Thoracic aorta (tissue), 2 donors: ENCODE data around the gene LENG9. TPM values are rescaled to one million over a fixed set of nuclear protein-coding genes. Genes with fewer than 3 reads are reported as not detected.

ENCODE experiments used
- ATAC-seq: fragments of 150-250 bp; one replicate; pipeline ENCODE4 v1.8.0; 2017; ENCODE audit warnings: low read depth; ENCODE audit not compliant: insufficient number of reproducible peaks, low FRiP score
- DNase-seq: peaks from one replicate; pipeline ENCODE4 v3.0.0-alpha.2; 2020; ENCODE audit warnings: low spot score
- H3K27ac ChIP-seq, 2 donors: fragments of 200-600 bp; sonication (generic); 1 replicate in 1 of 2; 2 replicates in 1 of 2; pipeline ENCODE4 v1.5.1; 2016; ENCODE audit warnings: mild to moderate bottlenecking in 2 of 2, moderate library complexity in 2 of 2
- H3K27me3 ChIP-seq: fragments of 200-600 bp; sonication (generic); replicated peaks from 2 replicates; pipeline ENCODE4 v1.6.0; 2016; ENCODE audit warnings: mild to moderate bottlenecking; ENCODE audit not compliant: insufficient read depth
- H3K36me3 ChIP-seq: fragments of 200-600 bp; sonication (generic); one replicate; pipeline ENCODE4 v1.5.1; 2016
- H3K4me1 ChIP-seq, 2 donors: fragments of 200-600 bp; sonication (generic); 1 replicate in 1 of 2; 2 replicates in 1 of 2; pipeline versions ENCODE4 v1.5.1 to v1.6.0; 2016; ENCODE audit warnings: low read depth in 2 of 2, mild to moderate bottlenecking in 1 of 2; ENCODE audit not compliant: control insufficient read depth in 1 of 2
- H3K4me3 ChIP-seq: fragments of 200-600 bp; sonication (generic); 2 replicates; pipeline ENCODE4 v1.5.1; 2016; ENCODE audit warnings: mild to moderate bottlenecking
- H3K9me3 ChIP-seq: fragments of 200-600 bp; sonication (generic); 2 replicates; pipeline ENCODE4 v1.5.1; 2016
- CTCF ChIP-seq: fragments of 200-600 bp; sonication (generic); IDR thresholded peaks from one replicate; pipeline ENCODE4 v1.5.1; 2019; ENCODE audit warnings: antibody characterized with exemption
- total RNA-seq, 2 donors: library from RNA; depleted of rRNA; stranded (reverse); fragments of >200 nt; gene quantifications; one replicate each; pipeline versions ENCODE4 v1.1.0 to v1.2.3, GENCODE V29; 2016

Gene LENG9
- total RNA-seq, 2 donors from 2014 or later: 8.5 to 14.4 TPM

- DNase-seq (no peak), ATAC-seq (no peak)
- Histone ChIP-seq H3K27me3 (peaks cover 5% of the 10 kb centered on the region), H3K4me1 (peaks cover 0 to 7% of the 10 kb centered on the region in 2 donors), H3K27ac (no peak overlapping the region), H3K9me3 (no peaks in the 10 kb centered on the region), H3K4me3 (no peak overlapping the region), H3K36me3 (no peaks in the 10 kb centered on the region)
- no peak for TF ChIP-seq CTCF
These were observed 29.9 kb downstream of the LENG9 start for GRCh38 chr19:54433697-54434096.

- H3K27ac ChIP-seq: no peak overlapping the region
These were observed 31.3 kb downstream of the LENG9 start for GRCh38 chr19:54432144-54432738.

GRCh38 chr19:54431255-54431838 lies 32.2 kb downstream of the LENG9 start:
- DNase-seq (no peak), ATAC-seq (no peak)
- H3K4me3 ChIP-seq: no peak overlapping the region
- no peaks in the 10 kb centered on the region for H3K36me3 ChIP-seq
- no peak for TF ChIP-seq CTCF
- peaks cover 0 to 7% of the 10 kb centered on the region in 2 donors for H3K4me1 ChIP-seq
- H3K27ac ChIP-seq: no peak overlapping the region
- H3K9me3 ChIP-seq: no peaks in the 10 kb centered on the region
- peaks cover 5% of the 10 kb centered on the region for H3K27me3 ChIP-seq

More at GRCh38 chr19:54432144-54432738, 31.3 kb downstream of the LENG9 start:
- Histone ChIP-seq H3K36me3 (no peaks in the 10 kb centered on the region), H3K27me3 (peaks cover 5% of the 10 kb centered on the region), H3K4me1 (peaks cover 0 to 7% of the 10 kb centered on the region in 2 donors), H3K9me3 (no peaks in the 10 kb centered on the region), H3K4me3 (no peak overlapping the region)
- no peak for DNase-seq
- no peak for TF ChIP-seq CTCF
- no peak for ATAC-seq

GRCh38 chr19:54430306-54431254 lies 33.0 kb downstream of the LENG9 start:
- Histone ChIP-seq H3K4me3 (peak overlapping the region; percentile 56), H3K27me3 (peaks cover 5% of the 10 kb centered on the region), H3K27ac (no peak overlapping the region), H3K4me1 (peaks cover 0 to 7% of the 10 kb centered on the region in 2 donors), H3K9me3 (no peaks in the 10 kb centered on the region), H3K36me3 (no peaks in the 10 kb centered on the region)
- no peak for TF ChIP-seq CTCF
- ATAC-seq (no peak), DNase-seq (no peak)
